H1 (cell line): ENCODE measurements around the gene CYP2S1. TPM values are rescaled to one million over a fixed set of nuclear protein-coding genes. Genes with fewer than 3 reads are reported as not detected.

Experiments used
- CTCF ChIA-PET: fragments of 300-600 bp; sonication (Branson Sonifier 250); formaldehyde crosslinking; loops from one replicate; lab custom pipeline; 2021; ENCODE audit not compliant: partially characterized antibody; lab: Charles Lee
- POLR2A ChIA-PET: fragments of 300-600 bp; sonication (Branson Sonifier 250); formaldehyde crosslinking; loops from one replicate; lab custom pipeline; 2021; ENCODE audit warnings: inconsistent platforms; ENCODE audit not compliant: partially characterized antibody; lab: Charles Lee
- DNase-seq, 2 experiments: peaks; one replicate each; pipeline versions ENCODE4 v3.0.0 to v3.0.0-alpha.2; 2010 to 2022; ENCODE audit warnings: low spot score in 2 of 2, low read depth in 1 of 2, mixed read lengths in 1 of 2
- FAIRE-seq: peaks from 2 replicates; lab custom pipeline; 2011; peaks lifted over from hg19 to GRCh38; lab: Jason Lieb, UNC
- H2AFZ ChIP-seq: 2 replicates; pipeline ENCODE4 v1.8.1; 2012; ENCODE audit warnings: low read length, inconsistent platforms
- H2AK5ac ChIP-seq: 2 replicates; pipeline ENCODE4 v1.6.1; 2013; ENCODE audit warnings: low read depth, low read length
- H2BK120ac ChIP-seq: replicated peaks from 2 replicates; pipeline ENCODE3; 2013; ENCODE audit warnings: low read depth, low read length, inconsistent platforms
- H2BK12ac ChIP-seq: 2 replicates; pipeline ENCODE4 v1.6.1; 2013; ENCODE audit warnings: low read depth, low read length
- H2BK15ac ChIP-seq: 2 replicates; pipeline ENCODE4 v1.6.1; 2013; ENCODE audit warnings: low read length
- H2BK20ac ChIP-seq: 2 replicates; pipeline ENCODE4 v1.6.1; 2013; ENCODE audit warnings: low read length
- H2BK5ac ChIP-seq: 2 replicates; pipeline ENCODE4 v1.6.1; 2013; ENCODE audit warnings: low read depth, low read length
- H3K14ac ChIP-seq: 2 replicates; pipeline ENCODE4 v1.6.1; 2013; ENCODE audit warnings: inconsistent platforms; ENCODE audit not compliant: insufficient read length
- H3K18ac ChIP-seq: 2 replicates; pipeline ENCODE4 v1.6.1; 2013; ENCODE audit warnings: low read length; ENCODE audit errors: extremely low read depth
- H3K23ac ChIP-seq: 2 replicates; pipeline ENCODE4 v1.6.1; 2013; ENCODE audit warnings: inconsistent platforms; ENCODE audit not compliant: insufficient read length
- H3K23me2 ChIP-seq: 2 replicates; pipeline ENCODE4 v1.6.1; 2013; ENCODE audit warnings: low read depth, low read length
- H3K27ac ChIP-seq: 2 replicates; pipeline ENCODE4 v1.6.1; 2011; ENCODE audit warnings: low read depth, low read length, inconsistent platforms
- H3K27me3 ChIP-seq, 4 experiments: replicated peaks in 1 of 4; 1 replicate in 1 of 4; 2 replicates in 3 of 4; pipeline versions ENCODE4 v1.6.1 to v1.8.1; 2011 to 2013; ENCODE audit warnings: low read length in 3 of 4, mild to moderate bottlenecking in 3 of 4, inconsistent platforms in 2 of 4, mixed read lengths in 2 of 4, moderate library complexity in 1 of 4; ENCODE audit not compliant: control insufficient read depth in 3 of 4, insufficient read depth in 3 of 4; ENCODE audit errors: extremely low read depth in 1 of 4
- H3K36me3 ChIP-seq, 4 experiments: 2 replicates each; pipeline versions ENCODE4 v1.6.1 to v1.8.1; 2011 to 2013; ENCODE audit warnings: mild to moderate bottlenecking in 4 of 4, low read length in 3 of 4, moderate library complexity in 2 of 4, control low read depth in 1 of 4, inconsistent platforms in 1 of 4; ENCODE audit not compliant: insufficient read depth in 4 of 4, control insufficient read depth in 2 of 4
- H3K4ac ChIP-seq: replicated peaks from 2 replicates; pipeline ENCODE3; 2013; ENCODE audit warnings: low read length, low read depth, mixed read lengths, inconsistent platforms; ENCODE audit not compliant: insufficient read length
- H3K4me1 ChIP-seq, 4 experiments: replicated peaks in 1 of 4; 1 replicate in 1 of 4; 2 replicates in 3 of 4; pipeline versions ENCODE4 v1.6.1 to v1.8.1; 2011 to 2013; ENCODE audit warnings: low read length in 3 of 4, inconsistent platforms in 2 of 4, mixed read lengths in 1 of 4; ENCODE audit not compliant: insufficient read depth in 4 of 4, control insufficient read depth in 3 of 4
- H3K4me2 ChIP-seq, 2 experiments: 2 replicates each; pipeline versions ENCODE4 v1.6.1 to v1.8.1; 2011 to 2013; ENCODE audit warnings: low read depth in 2 of 2, low read length in 2 of 2, control low read depth in 1 of 2, inconsistent platforms in 1 of 2, mild to moderate bottlenecking in 1 of 2; ENCODE audit not compliant: insufficient read depth in 1 of 2
- H3K4me3 ChIP-seq, 4 experiments: fragments of 200-600, 300-600 bp in 1 of 4; sonication (generic), shearing (Covaris generic), sonication (Bioruptor Twin) in 1 of 4; 2 replicates each; pipeline versions ENCODE4 v1.5.1 to v1.8.1; 2011 to 2016; ENCODE audit warnings: low read length in 4 of 4, low read depth in 3 of 4, control low read depth in 2 of 4, inconsistent platforms in 2 of 4, mild to moderate bottlenecking in 2 of 4, mixed read lengths in 1 of 4, moderate library complexity in 1 of 4; ENCODE audit not compliant: insufficient read depth in 2 of 4; ENCODE audit errors: extremely low read depth in 1 of 4
- H3K56ac ChIP-seq: replicated peaks from 2 replicates; pipeline ENCODE3; 2013; ENCODE audit warnings: low read depth, mild to moderate bottlenecking, mixed read lengths, low read length, inconsistent platforms; ENCODE audit not compliant: insufficient read length
- H3K79me1 ChIP-seq: 2 replicates; pipeline ENCODE4 v1.6.1; 2013; ENCODE audit warnings: low read depth, low read length, control low read depth
- H3K79me2 ChIP-seq, 2 experiments: 2 replicates each; pipeline versions ENCODE4 v1.6.1 to v1.8.1; 2012 to 2013; ENCODE audit warnings: low read length in 2 of 2, mild to moderate bottlenecking in 2 of 2, inconsistent platforms in 1 of 2; ENCODE audit not compliant: insufficient read depth in 2 of 2, control insufficient read depth in 1 of 2
- H3K9ac ChIP-seq, 4 experiments: replicated peaks in 1 of 4; 1 replicate in 1 of 4; 2 replicates in 3 of 4; pipeline versions ENCODE4 v1.6.1 to v1.8.1; 2011 to 2013; ENCODE audit warnings: low read depth in 3 of 4, low read length in 3 of 4, control low read depth in 2 of 4, mild to moderate bottlenecking in 2 of 4, moderate library complexity in 2 of 4, inconsistent platforms in 1 of 4; ENCODE audit errors: extremely low read depth in 1 of 4
- H3K9me3 ChIP-seq, 2 experiments: 2 replicates each; pipeline versions ENCODE4 v1.6.1 to v1.8.1; 2012 to 2013; ENCODE audit warnings: mild to moderate bottlenecking in 2 of 2, moderate library complexity in 2 of 2, control low read depth in 1 of 2, inconsistent platforms in 1 of 2, low read depth in 1 of 2, low read length in 1 of 2, mixed read lengths in 1 of 2; ENCODE audit not compliant: insufficient read depth in 2 of 2
- H4K20me1 ChIP-seq, 2 experiments: replicated peaks in 1 of 2; 2 replicates each; pipeline versions ENCODE3 to v1.8.1; 2011 to 2013; ENCODE audit warnings: inconsistent platforms in 2 of 2, low read length in 2 of 2, mild to moderate bottlenecking in 1 of 2; ENCODE audit not compliant: insufficient read depth in 2 of 2, control insufficient read depth in 1 of 2
- H4K5ac ChIP-seq: 2 replicates; pipeline ENCODE4 v1.6.1; 2013; ENCODE audit warnings: low read length, low read depth, mixed read lengths, inconsistent platforms; ENCODE audit not compliant: insufficient read length
- H4K8ac ChIP-seq: 2 replicates; pipeline ENCODE4 v1.8.0; 2013; ENCODE audit warnings: mild to moderate bottlenecking, moderate library complexity, low read length, inconsistent platforms; ENCODE audit not compliant: insufficient read depth; ENCODE audit errors: extremely low read depth
- H4K91ac ChIP-seq: replicated peaks from 2 replicates; pipeline ENCODE3; 2013; ENCODE audit warnings: low read length, mixed read lengths, inconsistent platforms; ENCODE audit not compliant: insufficient read length
- WGBS, 2 experiments: shearing (Covaris generic) in 1 of 2; methylation state at CpG; one replicate each; pipeline versions ENCODE4 v1.1.6 to v1.1.7; 2013 to 2015; ENCODE audit warnings: low lambda C conversion rate in 2 of 2, mixed read lengths in 2 of 2, inconsistent platforms in 1 of 2, low coverage in 1 of 2, missing lambda C conversion rate in 1 of 2; ENCODE audit not compliant: insufficient replicate concordance in 2 of 2, insufficient coverage in 1 of 2, insufficient read length in 1 of 2; ENCODE audit errors: extremely low coverage in 1 of 2, missing lambda C conversion rate in 1 of 2; 5-methylcytosine and 5-hydroxymethylcytosine counted together
- polyA plus RNA-seq, 7 experiments: library from polyadenylated mRNA; depleted of rRNA in 3 of 7; stranded (reverse) in 5 of 7; unstranded in 2 of 7; fragments of >200 nt in 5 of 7; fragments of 200-250 nt in 2 of 7; gene quantifications; 1 replicate in 5 of 7; 2 replicates in 1 of 7; 4 replicates in 1 of 7; pipeline versions ENCODE4 v1.2.1 to v1.2.3, GENCODE V29; 2011 to 2013; ENCODE audit warnings: missing spikeins in 2 of 7, mixed read lengths in 2 of 7
- total RNA-seq: library from RNA; stranded (reverse); fragmentation: NEBNext Ultra II Directional; extraction: Animal tissue kit (Norgen Biotek cat#: 25700); gene quantifications from 2 replicates; pipeline ENCODE4 v1.2.1, GENCODE V29; 2021

CYP2S1 gene
- total and polyA plus RNA-seq, 2 of the 8 experiments (the other 6 are each of a cell fraction or from before 2014, with no cell fraction given) = 97.9 to 245 TPM

GRCh38 chr19:41218615-41219507, 25.8 kb downstream of the CYP2S1 start, which contains the start of gene AXL:
AXL (plus strand) TSS chr19:41219223; CDS start chr19:41219393, 170 bp downstream.
- peak within 1 kb of the TSS; percentile 90 for H2BK12ac ChIP-seq
- H3K27me3 ChIP-seq = no peaks in the 10 kb centered on the region
- H2AFZ ChIP-seq = no peak within 1 kb of the TSS; the same call in 1 of the 2 replicates
- no peak within 1 kb of the TSS for H3K14ac ChIP-seq
- peaks cover 0 to 17% (median 13%) of the 10 kb centered on the region in 4 experiments; a peak in 6 of 7 replicates for H3K4me1 ChIP-seq
- H2BK5ac ChIP-seq = peak within 1 kb of the TSS; percentile 96
- peak within 1 kb of the TSS in 1 of 4 experiments; percentile 50; a peak in 3 of 7 replicates for H3K9ac ChIP-seq
- peaks cover 0 to 18% of the 10 kb centered on the region in 2 experiments; a peak in 2 of 4 replicates for H3K79me2 ChIP-seq
- peak within 1 kb of the TSS; percentile 92 for H3K18ac ChIP-seq
- H2BK120ac ChIP-seq = no peak within 1 kb of the TSS
- FAIRE-seq (peak; percentile 13), DNase-seq (peak; percentile 78 to 90)
- WGBS, 2 experiments = 7% methylated on average over 23 of the region's 32 CpGs; no CpG with 5 or more reads in 1 of the 2 experiments
- H3K27ac ChIP-seq = peak within 1 kb of the TSS; percentile 56; the same call in 1 of the 2 replicates
- peak within 1 kb of the TSS; percentile 75 for H3K56ac ChIP-seq
- no peak within 1 kb of the TSS for H3K23ac ChIP-seq
- ChIA-PET CTCF (interaction anchor here (0.6 to 3.6 kb wide), 9 partner anchors 16 to 136 kb away, joined by 3 to 10 read pairs (median 3); no protein-coding TSS in a partner anchor), POLR2A (interaction anchor here (0.6 to 3.3 kb wide), 14 partner anchors 8 to 128 kb away, joined by 3 to 32 read pairs (median 4); partner anchors contain the start of genes CCDC97, CYP2S1 and HNRNPUL1)
- no peaks in the 10 kb centered on the region for H4K20me1 ChIP-seq
- H2BK15ac ChIP-seq = peak within 1 kb of the TSS; percentile 97
- H4K8ac ChIP-seq = peak within 1 kb of the TSS; percentile 90; the same call in 1 of the 2 replicates
- peak within 1 kb of the TSS; percentile 89 for H4K5ac ChIP-seq
- H3K4me2 ChIP-seq = peak within 1 kb of the TSS; percentile 87 to 93
- peaks cover 8% of the 10 kb centered on the region for H3K23me2 ChIP-seq
- peaks cover 2% of the 10 kb centered on the region; the same call in 1 of the 2 replicates for H3K79me1 ChIP-seq
- H3K4me3 ChIP-seq = peak within 1 kb of the TSS; percentile 32 to 89 (median 61)
- peak within 1 kb of the TSS; percentile 95; the same call in 1 of the 2 replicates for H2BK20ac ChIP-seq
- H3K9me3 ChIP-seq = no peaks in the 10 kb centered on the region
- H2AK5ac ChIP-seq = 0 out of 2 replicates have a peak within 1 kb of the TSS, but pooled peaks have one; percentile 45
- peaks cover 0 to 14% (median 3%) of the 10 kb centered on the region in 4 experiments; a peak in 4 of 8 replicates for H3K36me3 ChIP-seq
- peak within 1 kb of the TSS; percentile 98 for H4K91ac ChIP-seq
- peak within 1 kb of the TSS; percentile 76 for H3K4ac ChIP-seq
